Nucleus accumbens (tissue), 56 donors: ENCODE data around the gene KPNA6.
A peak's percentile ranks its signal among the peaks of the same experiment; 100 is the strongest.
"Not testable (repeated sequence)": the region's sequence is repeated elsewhere in the genome, so short reads cannot be mapped to it uniquely, and the experiment has no call there.

Experiments used
- DNase-seq, 56 donors: peaks; one replicate each; lab custom pipeline; 2025; lab: John Stamatoyannopoulos, UW

KPNA6 gene

GRCh38 chr1:32107742-32108661 lies at the start of gene KPNA6:
TSS of gene KPNA6 (plus strand) at chr1:32108056. CDS start at chr1:32108131, 75 bp downstream.
- peak; percentile 35 to 93 (median 81) for DNase-seq

GRCh38 chr1:32060914-32061313 lies 46.9 kb upstream of the KPNA6 start:
- DNase-seq: no peak

DNA sequence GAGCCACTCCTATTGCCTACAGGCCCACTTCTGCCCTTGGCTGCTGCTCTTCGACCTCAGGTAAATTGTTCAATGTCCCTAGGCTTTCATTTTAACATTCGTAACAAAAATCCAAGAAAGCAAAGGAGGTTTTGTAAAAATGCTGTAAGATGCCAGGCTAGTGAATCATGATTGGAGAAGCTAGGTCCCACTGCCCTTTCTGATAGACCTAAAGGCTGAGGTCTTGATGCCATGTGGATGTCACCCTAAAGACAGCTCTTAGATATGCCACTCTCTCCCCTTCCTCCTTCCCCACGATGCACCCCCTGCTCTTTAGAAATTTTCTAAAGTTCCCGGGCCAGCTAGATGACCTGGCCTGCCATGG lies 45.0 kb upstream of the KPNA6 start:
- no peak for DNase-seq

- peak in 7 of 56 donors; percentile 5 to 58 (median 15) for DNase-seq
Observed at GRCh38 chr1:32063261-32063681, 44.6 kb upstream of the KPNA6 start.

DNA sequence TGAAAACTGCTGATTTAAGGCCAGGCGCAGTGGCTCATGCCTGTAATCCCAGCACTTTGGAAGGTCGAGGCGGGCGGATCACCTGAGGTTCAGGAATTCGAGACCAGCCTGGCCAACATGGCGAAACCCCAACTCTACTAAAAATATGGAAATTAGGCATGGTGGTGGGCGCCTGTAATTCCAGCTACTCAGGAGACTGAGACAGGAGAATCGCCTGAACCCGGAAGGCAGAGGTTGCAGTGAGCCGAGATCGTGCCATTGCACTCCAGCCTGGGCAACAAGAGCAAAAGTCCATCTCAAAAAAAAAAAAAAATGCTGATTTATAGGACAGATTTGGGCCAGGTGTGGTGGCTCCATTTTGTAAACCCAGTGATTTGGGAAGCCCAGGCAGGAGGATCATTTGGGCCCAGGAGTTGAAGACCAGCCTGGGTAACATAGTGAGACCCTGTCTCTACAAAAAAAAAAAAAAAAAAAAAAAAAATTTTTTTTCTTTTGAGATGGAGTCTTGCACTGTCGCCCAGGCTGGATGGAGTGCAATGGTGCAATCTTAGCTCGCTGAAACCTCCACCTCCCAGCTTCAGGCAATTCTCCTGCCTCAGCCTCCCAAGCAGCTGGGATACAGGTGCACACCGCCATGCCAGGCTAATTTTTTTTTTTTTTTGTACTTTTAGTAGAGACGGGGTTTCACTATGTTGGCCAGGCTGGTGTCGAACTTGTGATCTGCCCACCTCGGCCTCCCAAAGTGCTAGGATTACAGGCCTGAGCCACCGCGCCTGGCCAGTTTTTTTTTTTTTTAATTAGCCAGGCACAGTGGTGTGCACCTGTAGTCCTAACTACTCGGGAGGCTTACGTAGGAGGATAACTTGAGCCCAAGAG lies 42.0 kb upstream of the KPNA6 start:
- DNase-seq: not testable (repeated sequence)

GRCh38 chr1:32066489-32066873 lies 41.4 kb upstream of the KPNA6 start:
- DNase-seq: peak in 17 of 56 donors; percentile 6 to 56 (median 22)

GRCh38 chr1:32068957-32069588 lies 38.8 kb upstream of the KPNA6 start:
- DNase-seq: no peak

DNA sequence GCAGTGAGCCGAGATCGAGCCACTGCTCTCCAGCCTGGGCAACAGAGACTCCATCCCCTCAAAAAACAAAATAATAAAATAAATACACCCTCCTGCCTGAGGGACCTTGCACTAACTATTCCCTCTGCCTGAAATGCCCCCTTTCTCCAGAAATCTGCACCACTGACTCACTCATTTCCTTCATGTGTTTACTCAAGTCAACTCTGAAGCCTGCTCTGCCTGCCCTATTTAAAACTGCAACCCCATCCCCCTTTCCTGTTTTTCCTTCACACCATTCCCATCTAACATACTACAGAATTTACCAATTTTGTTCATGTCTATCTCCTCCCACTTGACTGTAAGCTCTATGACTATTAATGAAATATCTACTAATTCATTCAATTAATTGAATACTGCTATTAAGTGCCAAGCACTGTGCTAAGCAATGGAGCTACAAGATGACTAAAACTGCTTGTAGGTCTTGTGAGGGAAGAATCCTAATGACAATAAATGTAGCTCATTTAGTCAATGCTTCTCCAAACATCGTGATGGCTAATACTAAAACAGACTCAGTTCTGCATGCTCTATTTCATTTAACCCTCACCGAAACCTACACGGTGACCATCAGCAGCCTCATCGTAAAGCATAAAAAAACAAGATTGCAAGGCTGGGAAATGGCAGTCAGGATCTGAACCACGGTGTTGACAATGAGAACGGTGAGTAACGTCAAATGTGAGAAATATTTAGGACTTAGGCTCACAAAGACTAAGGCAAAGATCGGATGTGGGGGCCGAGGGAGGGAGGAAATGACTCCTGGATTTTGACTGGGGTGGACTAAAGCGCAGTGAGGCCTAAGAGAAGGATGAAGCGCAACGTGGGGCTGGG lies 35.9 kb upstream of the KPNA6 start:
- no peak for DNase-seq

DNA sequence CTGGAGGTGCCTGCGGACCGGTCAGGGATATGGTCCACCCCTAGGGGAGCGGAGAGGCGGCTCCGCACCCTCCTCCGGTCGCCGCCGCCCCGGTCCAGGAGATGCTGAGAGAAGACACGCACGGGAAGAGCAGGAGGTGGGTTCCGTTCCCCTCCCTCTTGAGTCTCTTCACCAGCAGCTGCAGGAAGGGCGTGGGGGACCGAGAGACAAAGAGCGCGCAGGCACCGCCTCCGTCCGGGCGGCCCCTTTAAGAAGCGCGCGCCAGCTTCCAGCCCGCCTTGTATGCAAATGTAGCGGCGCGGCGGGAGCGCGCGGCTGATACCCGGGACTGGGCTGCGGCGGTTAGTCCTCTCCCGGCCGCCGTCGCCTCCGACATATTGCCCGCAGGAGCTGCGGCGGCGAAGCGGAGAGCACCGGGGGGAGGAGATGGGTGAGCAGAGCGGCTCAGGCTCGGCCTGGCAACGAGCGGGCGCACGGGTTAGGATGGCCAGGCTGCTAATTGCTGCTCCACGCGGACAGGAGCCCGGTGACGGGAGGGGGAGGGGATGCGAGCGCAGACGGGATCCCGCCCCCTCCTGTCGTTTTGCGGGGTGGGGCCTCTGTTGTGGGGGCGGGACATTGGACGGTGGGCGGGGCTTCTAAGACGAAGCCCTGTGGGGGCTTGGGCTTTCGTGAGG lies 35.1 kb upstream of the KPNA6 start, which contains the start of gene TMEM39B:
TMEM39B (plus strand) TSS at position 318 of the 677 bp plus-strand sequence; CDS start at position 427, 109 bp downstream.
- peak; percentile 74 to 98 (median 94) for DNase-seq

DNA sequence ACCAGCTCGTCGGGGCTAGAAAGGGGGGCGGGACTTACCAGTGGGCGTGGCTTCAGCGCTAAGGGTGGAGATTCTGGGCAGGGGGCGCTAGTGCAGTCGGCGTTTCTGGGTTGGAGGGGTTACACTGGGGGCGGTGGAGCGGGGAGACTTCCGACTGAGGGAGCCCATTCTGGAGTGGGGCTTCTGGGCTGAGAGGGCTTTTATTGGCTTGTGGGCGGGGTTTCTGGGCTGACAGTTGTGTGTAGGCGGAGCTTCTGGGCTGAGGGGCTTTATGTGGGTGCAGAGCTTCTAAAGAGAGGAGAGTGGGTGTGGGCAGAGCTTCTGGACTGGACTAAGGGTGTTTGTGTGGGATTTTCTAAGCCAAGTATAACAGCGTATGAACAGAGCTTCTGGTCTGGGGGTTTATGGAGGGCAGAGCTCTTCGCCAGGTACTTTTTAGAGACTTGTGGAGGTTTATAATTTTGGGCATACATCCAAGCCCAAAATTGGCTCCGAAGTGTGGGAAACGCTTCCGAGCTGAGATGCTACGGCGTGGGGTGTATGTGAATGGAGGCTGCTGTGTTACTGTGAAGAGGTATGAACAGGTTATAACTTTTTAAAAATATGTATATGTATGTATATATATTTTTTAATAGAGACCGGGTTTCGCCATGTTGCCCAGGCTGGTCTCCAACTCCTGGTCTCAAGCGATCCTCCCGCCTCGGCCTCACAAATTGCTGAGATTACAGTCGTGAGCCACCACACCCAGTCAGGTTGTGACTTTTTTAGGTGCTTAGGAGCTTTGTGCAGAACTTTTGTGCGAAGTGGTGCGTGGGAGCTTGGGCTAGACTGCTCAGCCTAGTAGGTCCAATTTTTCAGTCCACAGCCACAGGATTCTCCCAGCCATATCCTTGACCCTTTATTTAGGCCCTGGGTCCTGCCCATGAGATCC lies 34.3 kb upstream of the KPNA6 start:
- DNase-seq: peak in 12 of 56 donors; percentile 31 to 94 (median 86)

DNA sequence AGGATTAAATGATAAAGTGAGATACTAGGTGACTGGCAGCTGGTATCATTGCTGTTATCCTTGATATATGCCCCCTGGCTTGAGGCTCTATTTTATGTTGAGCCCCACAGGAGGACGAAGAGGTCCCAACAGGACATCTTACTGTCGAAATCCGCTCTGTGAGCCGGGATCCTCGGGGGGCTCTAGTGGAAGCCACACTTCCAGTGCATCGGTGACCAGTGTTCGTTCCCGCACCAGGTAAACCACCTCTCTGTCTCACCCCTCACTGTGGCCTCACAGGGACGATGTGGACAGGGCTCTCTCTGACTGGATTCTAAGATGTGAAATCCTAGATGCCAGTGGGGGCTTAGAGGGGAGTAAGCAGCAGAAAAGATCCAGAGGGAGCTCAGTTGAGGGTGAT lies 33.0 kb upstream of the KPNA6 start:
- no peak for DNase-seq

- peak in 1 of 56 donors; percentile 1 for DNase-seq
Observed at GRCh38 chr1:32077451-32077850, 30.4 kb upstream of the KPNA6 start.

DNA sequence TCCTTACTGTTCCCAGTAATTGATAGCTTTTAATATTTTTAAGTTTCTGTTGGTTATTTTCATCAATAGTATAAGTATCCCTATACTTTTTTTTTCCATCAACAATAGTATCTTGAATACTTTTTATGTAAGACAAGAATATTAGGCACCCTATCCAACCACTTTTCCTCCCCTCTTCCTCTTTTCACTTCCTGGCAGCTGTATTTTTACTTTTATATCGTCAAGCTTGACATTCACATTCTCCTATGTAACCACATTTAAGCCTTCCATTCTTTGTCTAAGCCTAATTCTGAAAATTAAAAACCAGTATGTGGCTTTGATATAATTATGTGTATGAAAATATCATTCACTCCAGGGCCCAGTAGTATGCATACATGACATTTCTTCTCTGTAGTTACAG lies 25.8 kb upstream of the KPNA6 start:
- DNase-seq: no peak

DNA sequence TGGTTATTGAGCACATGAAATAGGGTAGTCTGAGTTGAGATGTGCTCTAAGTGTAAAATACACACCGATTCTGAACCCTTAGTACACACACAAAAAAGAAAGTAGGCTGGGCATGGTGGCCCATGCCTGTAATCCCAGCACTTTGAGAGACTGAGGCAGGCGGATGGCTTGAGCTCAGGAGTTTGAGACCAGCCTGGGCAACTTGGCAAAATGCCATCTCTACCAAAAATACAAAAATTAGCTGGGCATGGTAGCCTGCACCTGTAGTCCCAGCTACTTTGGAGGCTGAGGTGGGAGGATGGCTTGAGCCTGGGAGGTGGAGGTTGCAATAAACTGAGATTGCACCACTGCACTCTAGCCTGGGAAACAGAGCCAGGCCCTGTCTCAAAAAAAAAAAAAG lies 21.5 kb upstream of the KPNA6 start:
- not testable (repeated sequence) for DNase-seq

- peak in 17 of 56 donors; percentile 3 to 63 (median 16) for DNase-seq
Observed at GRCh38 chr1:32091176-32091575, 16.7 kb upstream of the KPNA6 start.

DNA sequence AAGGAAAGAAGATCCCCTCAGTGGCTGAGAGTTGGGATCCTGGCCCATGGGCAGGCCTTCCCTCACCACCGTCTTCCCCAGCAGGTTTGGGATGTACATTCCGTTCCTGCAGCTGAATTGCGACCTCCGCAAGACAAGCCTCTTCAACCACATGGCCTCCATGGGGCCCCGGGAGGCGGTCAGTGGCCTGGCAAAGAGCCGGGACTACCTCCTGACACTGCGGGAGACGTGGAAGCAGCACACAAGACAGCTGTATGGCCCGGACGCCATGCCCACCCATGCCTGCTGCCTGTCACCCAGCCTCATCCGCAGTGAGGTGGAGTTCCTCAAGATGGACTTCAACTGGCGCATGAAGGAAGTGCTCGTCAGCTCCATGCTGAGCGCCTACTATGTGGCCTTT lies 16.3 kb upstream of the KPNA6 start:
- no peak for DNase-seq

GRCh38 chr1:32094746-32095521 lies 12.9 kb upstream of the KPNA6 start:
- DNase-seq: no peak
